Omental fat pad (tissue), 4 donors: ENCODE measurements around the gene ARHGEF4. TPM values are rescaled to one million over a fixed set of nuclear protein-coding genes. Genes with fewer than 3 reads are reported as not detected.

ENCODE experiments used
- ATAC-seq: fragments of 150-250 bp; one replicate; pipeline ENCODE4 v1.9.1; 2016; ENCODE audit warnings: mild to moderate bottlenecking, moderate library complexity; ENCODE audit not compliant: low FRiP score
- DNase-seq: peaks from one replicate; pipeline ENCODE4 v3.0.0-alpha.2; 2019; ENCODE audit warnings: low spot score
- CTCF ChIP-seq, 3 donors: fragments of 450-650 bp; IDR thresholded peaks; one replicate each; pipeline ENCODE4 v1.5.1; 2016 to 2017; ENCODE audit warnings: antibody characterized with exemption in 3 of 3, mild to moderate bottlenecking in 3 of 3, moderate library complexity in 2 of 3
- total RNA-seq, 4 donors: library from RNA; depleted of rRNA; stranded (reverse); fragments of >200 nt; gene quantifications; one replicate each; pipeline ENCODE4 v1.1.0, GENCODE V29; 2016

Gene ARHGEF4
- total RNA-seq, 4 donors from 2014 or later: 2.0 to 18.0 (median 15.0) TPM

- DNase-seq: no peak
- TF ChIP-seq CTCF (IDR thresholded peaks at IDR 0.05): no peak
- no peak for ATAC-seq
These were observed 17.9 kb upstream of the ARHGEF4 start for GRCh38 chr2:130818809-130819208.

GRCh38 chr2:130819226-130819607 is 17.5 kb upstream of the ARHGEF4 start:
- TF ChIP-seq CTCF (IDR thresholded peaks at IDR 0.05): no peak
- ATAC-seq (no peak), DNase-seq (no peak)

GRCh38 chr2:130819608-130820278 is 17.0 kb upstream of the ARHGEF4 start:
- no peak for DNase-seq
- TF ChIP-seq CTCF (IDR thresholded peaks at IDR 0.05): no peak
- ATAC-seq: no peak

- no peak for ATAC-seq
- no peak for DNase-seq
- no peak for TF ChIP-seq CTCF (IDR thresholded peaks at IDR 0.05)
These were observed 16.3 kb upstream of the ARHGEF4 start for GRCh38 chr2:130820279-130820861.

GRCh38 chr2:130821867-130822266 is 14.8 kb upstream of the ARHGEF4 start:
- ATAC-seq: no peak
- DNase-seq: no peak
- TF ChIP-seq CTCF (IDR thresholded peaks at IDR 0.05): no peak

GRCh38 chr2:130822766-130823165 is 13.9 kb upstream of the ARHGEF4 start:
- no peak for DNase-seq
- TF ChIP-seq CTCF (IDR thresholded peaks at IDR 0.05): no peak

More at GRCh38 chr2:130822766-130823165, 13.9 kb upstream of the ARHGEF4 start:
- ATAC-seq: no peak
